ENCODE data around the gene GPR143.

DNA sequence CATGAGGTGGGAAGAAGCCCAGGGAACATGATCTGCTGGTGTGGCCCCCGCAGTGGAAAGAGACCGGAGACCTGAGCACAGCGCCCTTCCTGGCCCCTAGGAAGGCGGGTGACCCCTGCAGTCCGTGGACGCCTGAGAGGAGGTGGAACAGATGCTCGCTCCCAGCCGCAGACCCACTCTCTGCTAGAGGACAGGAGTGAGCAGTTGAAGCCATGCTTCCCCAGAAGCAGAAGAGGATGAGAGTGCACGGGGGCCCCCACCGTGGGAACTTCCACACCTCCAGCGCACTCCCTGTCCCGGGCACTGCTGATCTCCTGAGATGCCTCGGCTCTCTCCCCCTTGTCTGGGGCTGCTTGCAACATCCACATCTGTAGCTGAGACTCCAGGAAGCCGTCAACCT is 62.2 kb downstream of the GPR143 start:
- no peak for TF ChIP-seq CTCF (IDR thresholded peaks at IDR 0.05)
- no peak for TF ChIP-seq POLR2A (IDR thresholded peaks at IDR 0.05)

Data from adrenal gland (tissue), 5 donors.